ENCODE measurements around the gene TBC1D22A. TPM values are rescaled to one million over a fixed set of nuclear protein-coding genes. Genes with fewer than 3 reads are reported as not detected.

The TBC1D22A gene
- total RNA-seq, 2 donors from 2014 or later: 21.5 to 23.1 TPM

DNA sequence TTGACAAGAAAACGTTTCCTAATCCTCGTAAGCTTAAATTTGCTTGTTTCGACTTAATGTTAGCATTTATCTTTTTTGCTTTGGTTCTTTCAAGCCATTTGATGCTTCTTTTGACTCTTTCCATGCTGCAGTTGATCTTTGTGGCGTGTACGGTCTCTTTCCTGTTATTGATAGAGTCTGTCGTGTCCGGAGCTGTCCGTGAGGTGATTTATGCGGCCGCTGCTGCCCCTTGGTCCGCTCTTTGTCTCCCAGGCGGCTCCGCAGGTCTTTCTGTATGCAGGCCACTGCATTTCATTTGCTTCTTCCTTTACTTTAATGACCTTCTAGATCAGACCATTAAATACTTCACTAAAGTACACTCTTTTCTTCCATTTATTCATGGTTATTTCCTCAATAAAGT lies 50.3 kb downstream of the TBC1D22A start:
- DNase-seq (no peak), ATAC-seq (no peak)
- Histone ChIP-seq H3K36me3 (replicated peaks in 1 of 2; ENCODE audit: insufficient read depth in 1 of 2, low read depth in 2 of 2) (no peaks in the 10 kb centered on the region), H3K27ac (no peak overlapping the region), H3K27me3 (no peaks in the 10 kb centered on the region), H3K4me1 (peaks cover 15% of the 10 kb centered on the region), H3K4me3 (no peak overlapping the region), H3K9me3 (no peaks in the 10 kb centered on the region)
- WGBS, 2 donors: 87 to 88% methylated on average over 13 of the region's 13 CpGs
- intact Hi-C loops (cut with DNase I): no loop called here
- no peak for TF ChIP-seq POLR2A (IDR thresholded peaks at IDR 0.05)
- TF ChIP-seq, protein P1, sequence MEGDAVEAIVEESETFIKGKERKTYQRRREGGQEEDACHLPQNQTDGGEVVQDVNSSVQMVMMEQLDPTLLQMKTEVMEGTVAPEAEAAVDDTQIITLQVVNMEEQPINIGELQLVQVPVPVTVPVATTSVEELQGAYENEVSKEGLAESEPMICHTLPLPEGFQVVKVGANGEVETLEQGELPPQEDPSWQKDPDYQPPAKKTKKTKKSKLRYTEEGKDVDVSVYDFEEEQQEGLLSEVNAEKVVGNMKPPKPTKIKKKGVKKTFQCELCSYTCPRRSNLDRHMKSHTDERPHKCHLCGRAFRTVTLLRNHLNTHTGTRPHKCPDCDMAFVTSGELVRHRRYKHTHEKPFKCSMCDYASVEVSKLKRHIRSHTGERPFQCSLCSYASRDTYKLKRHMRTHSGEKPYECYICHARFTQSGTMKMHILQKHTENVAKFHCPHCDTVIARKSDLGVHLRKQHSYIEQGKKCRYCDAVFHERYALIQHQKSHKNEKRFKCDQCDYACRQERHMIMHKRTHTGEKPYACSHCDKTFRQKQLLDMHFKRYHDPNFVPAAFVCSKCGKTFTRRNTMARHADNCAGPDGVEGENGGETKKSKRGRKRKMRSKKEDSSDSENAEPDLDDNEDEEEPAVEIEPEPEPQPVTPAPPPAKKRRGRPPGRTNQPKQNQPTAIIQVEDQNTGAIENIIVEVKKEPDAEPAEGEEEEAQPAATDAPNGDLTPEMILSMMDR (IDR thresholded peaks at IDR 0.05): no peak

DNA sequence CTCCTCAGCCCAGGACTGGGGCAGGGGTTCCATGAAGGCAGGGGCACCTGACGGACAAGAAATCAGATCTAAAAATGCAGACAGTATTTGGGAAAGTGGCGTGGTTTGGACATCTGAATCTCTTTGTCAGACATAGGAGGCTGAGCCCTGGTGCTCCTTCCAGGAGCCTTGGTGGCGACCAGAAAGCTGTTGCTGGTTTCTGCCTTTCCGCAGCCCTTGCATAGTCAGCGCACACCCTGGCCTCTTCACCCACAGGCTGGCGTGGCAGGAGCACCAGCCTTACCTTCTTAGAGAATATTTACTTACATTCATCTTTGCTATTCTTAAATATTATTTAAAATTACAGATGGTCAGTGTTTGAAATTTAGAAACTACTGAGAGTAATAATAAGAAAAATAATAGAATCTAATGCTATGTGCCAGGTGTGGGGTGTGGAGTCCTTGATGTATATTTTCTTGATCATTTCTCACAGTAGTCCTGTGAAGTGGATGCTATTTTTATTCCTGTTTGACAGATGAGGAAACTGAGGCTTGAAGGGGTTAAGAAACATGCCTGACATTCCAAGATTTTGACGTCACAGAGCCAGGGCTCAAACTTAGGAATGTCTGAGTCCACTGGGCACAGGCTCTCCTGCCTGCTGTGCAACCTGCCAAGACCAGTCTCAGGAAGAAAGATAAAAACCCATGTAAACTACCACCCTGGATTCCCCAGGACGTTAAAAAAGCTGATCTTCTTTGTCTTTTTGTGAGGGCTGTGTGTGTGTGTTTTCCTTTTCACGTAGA lies 51.6 kb downstream of the TBC1D22A start:
- Histone ChIP-seq H3K36me3 (replicated peaks in 1 of 2; ENCODE audit: insufficient read depth in 1 of 2, low read depth in 2 of 2) (no peaks in the 10 kb centered on the region), H3K27me3 (no peaks in the 10 kb centered on the region), H3K4me1 (peaks cover 15% of the 10 kb centered on the region), H3K27ac (no peak overlapping the region), H3K4me3 (no peak overlapping the region), H3K9me3 (no peaks in the 10 kb centered on the region)
- DNase-seq (no peak), ATAC-seq (no peak)
- 74 to 76% methylated on average over 9 of the region's 9 CpGs for WGBS, 2 donors
- TF ChIP-seq, protein P1 (IDR thresholded peaks at IDR 0.05): no peak
- no peak for TF ChIP-seq POLR2A (IDR thresholded peaks at IDR 0.05)
- intact Hi-C loops (cut with DNase I): no loop called here

DNA sequence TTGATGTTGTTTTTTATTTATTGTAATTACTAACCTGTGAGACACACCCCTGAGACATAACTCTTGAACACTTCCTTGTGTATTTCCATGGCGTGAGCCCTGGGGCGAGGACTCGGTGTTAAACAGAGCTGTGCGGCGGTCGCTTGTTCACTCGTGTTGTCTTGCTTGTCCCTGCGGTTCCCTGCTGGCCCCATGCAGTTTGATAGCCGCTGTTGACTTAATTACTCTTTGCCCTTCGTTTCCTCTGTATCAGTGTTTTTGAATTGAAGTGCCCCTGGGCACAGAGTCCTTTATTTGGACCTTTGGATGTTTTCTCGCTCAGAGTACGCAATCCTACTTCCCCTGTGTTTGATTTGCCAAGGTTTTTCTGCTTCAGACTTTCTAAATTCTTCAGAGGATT lies 52.7 kb downstream of the TBC1D22A start:
- ATAC-seq (no peak), DNase-seq (no peak)
- TF ChIP-seq, protein P1 (IDR thresholded peaks at IDR 0.05): no peak
- no peak for TF ChIP-seq POLR2A (IDR thresholded peaks at IDR 0.05)
- intact Hi-C loops (cut with DNase I): no loop called here
- H3K27ac ChIP-seq: no peak overlapping the region
- no peak overlapping the region for H3K4me3 ChIP-seq
- 76% methylated on average over 12 of the region's 12 CpGs for WGBS, 2 donors
- no peaks in the 10 kb centered on the region for H3K27me3 ChIP-seq
- peaks cover 15% of the 10 kb centered on the region for H3K4me1 ChIP-seq
- H3K9me3 ChIP-seq: no peaks in the 10 kb centered on the region
- no peaks in the 10 kb centered on the region for H3K36me3 ChIP-seq (replicated peaks in 1 of 2; ENCODE audit: insufficient read depth in 1 of 2, low read depth in 2 of 2)

DNA sequence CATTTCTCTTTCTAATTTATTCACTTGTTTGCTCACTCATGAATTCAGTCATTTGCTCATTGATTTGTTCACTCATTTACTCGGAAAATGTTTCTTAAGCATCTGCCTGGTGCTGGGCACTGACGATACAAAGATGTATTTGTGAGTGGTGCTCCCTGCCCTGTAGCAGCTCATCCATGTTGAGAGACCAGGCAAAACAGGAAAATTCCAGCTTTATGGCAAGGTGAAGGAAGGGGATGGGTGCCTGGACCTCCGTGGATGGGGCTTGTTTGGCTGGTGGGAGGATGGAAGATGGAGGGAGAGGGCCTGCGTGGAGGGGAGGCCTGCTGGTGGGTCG lies 53.1 kb downstream of the TBC1D22A start:
- Histone ChIP-seq H3K27me3 (no peaks in the 10 kb centered on the region), H3K4me3 (no peak overlapping the region), H3K27ac (no peak overlapping the region), H3K4me1 (peaks cover 15% of the 10 kb centered on the region), H3K36me3 (replicated peaks in 1 of 2; ENCODE audit: insufficient read depth in 1 of 2, low read depth in 2 of 2) (no peaks in the 10 kb centered on the region), H3K9me3 (no peaks in the 10 kb centered on the region)
- ATAC-seq (no peak), DNase-seq (no peak)
- WGBS, 2 donors: 77 to 83% methylated on average over 5 of the region's 5 CpGs
- TF ChIP-seq, protein P1 (IDR thresholded peaks at IDR 0.05): no peak
- no peak for TF ChIP-seq POLR2A (IDR thresholded peaks at IDR 0.05)
- intact Hi-C loops (cut with DNase I): no loop called here
